AG04450 (cell line): ENCODE results near the gene TNP2. TPM values are rescaled to one million over a fixed set of nuclear protein-coding genes. Genes with fewer than 3 reads are reported as not detected.

Experiments used
- CTCF ChIA-PET: fragments of 300-600, 350-600 bp; formaldehyde crosslinking; extraction: SDS; loops from one replicate; lab custom pipeline; 2022; ENCODE audit warnings: antibody characterized with exemption, inconsistent platforms; lab: Charles Lee
- POLR2A ChIA-PET: fragments of 350-600 bp; formaldehyde crosslinking; extraction: SDS; loops from one replicate; lab custom pipeline; 2021; ENCODE audit warnings: antibody characterized with exemption, inconsistent platforms; lab: Yijun Ruan, JAX
- DNase-seq: peaks from one replicate; pipeline ENCODE4 v3.0.0-alpha.2; 2011; ENCODE audit warnings: low read depth, low spot score
- H3K27ac ChIP-seq: one replicate; pipeline ENCODE4 v1.5.1; 2012; ENCODE audit warnings: low read depth, low read length, control low read depth
- H3K27me3 ChIP-seq: one replicate; pipeline ENCODE4 v1.6.0; 2012; ENCODE audit warnings: low read length; ENCODE audit not compliant: control insufficient read depth, insufficient read depth
- H3K4me3 ChIP-seq: 2 replicates; pipeline ENCODE4 v1.5.1; 2011; ENCODE audit warnings: mild to moderate bottlenecking, low read depth, low read length, control low read depth
- H3K9me3 ChIP-seq: 2 replicates; pipeline ENCODE4 v1.5.1; 2012; ENCODE audit warnings: low read length; ENCODE audit not compliant: control insufficient read depth, insufficient read depth
- polyA plus RNA-seq: library from polyadenylated mRNA; depleted of rRNA; stranded (reverse); fragments of >200 nt; gene quantifications from 2 replicates; pipeline ENCODE4 v1.2.3, GENCODE V29; 2011
- TF ChIP-seq, protein P1 (sequence below): IDR thresholded peaks from 2 replicates; pipeline ENCODE4 v1.5.1; 2011; ENCODE audit warnings: low read depth, low read length, control low read depth, inconsistent platforms

TNP2 gene
- polyA plus RNA-seq, 1 experiment, result not detected

DNA sequence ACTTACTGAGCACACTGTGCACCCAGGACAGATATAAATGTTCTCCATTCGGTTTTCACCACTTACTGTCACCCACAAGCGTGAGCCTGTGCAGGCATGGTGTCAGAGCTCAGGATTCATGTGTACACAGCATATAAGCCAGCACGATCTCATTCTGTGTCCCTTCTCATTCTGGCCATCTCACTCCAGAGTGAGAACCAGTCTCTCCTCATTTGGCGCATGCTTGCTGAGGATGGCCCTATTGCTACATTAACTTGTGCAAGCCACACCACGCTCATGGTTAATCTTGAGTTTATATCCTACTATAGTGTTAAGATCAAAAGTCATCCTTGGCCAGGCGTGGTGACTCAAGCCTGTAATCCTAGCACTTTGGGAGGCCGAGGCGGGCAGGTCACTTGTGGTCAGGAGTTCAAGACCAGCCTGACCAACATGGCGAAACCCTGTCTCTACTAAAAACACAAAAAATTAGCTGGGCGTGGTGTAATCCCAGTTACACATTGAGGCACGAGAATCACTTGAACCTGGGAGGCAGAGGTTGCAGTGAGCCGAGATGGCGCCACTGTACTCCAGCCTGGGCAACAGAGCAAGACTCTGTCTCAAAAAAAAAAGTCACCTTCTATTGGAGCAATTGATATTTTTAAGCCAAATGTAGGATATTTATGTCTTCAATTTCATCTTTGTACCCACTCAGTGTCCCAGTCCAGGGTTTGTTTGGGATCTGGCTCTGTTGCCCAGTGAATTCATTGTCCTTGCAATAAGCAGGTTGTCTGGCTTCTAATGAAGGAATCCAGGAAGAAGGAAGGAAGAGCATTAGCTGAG, 34.0 kb downstream of the TNP2 start:
- no peaks in the 10 kb centered on the region for H3K27me3 ChIP-seq
- H3K27ac ChIP-seq, result no peak overlapping the region
- TF ChIP-seq, protein P1, sequence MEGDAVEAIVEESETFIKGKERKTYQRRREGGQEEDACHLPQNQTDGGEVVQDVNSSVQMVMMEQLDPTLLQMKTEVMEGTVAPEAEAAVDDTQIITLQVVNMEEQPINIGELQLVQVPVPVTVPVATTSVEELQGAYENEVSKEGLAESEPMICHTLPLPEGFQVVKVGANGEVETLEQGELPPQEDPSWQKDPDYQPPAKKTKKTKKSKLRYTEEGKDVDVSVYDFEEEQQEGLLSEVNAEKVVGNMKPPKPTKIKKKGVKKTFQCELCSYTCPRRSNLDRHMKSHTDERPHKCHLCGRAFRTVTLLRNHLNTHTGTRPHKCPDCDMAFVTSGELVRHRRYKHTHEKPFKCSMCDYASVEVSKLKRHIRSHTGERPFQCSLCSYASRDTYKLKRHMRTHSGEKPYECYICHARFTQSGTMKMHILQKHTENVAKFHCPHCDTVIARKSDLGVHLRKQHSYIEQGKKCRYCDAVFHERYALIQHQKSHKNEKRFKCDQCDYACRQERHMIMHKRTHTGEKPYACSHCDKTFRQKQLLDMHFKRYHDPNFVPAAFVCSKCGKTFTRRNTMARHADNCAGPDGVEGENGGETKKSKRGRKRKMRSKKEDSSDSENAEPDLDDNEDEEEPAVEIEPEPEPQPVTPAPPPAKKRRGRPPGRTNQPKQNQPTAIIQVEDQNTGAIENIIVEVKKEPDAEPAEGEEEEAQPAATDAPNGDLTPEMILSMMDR, result no peak
- no peaks in the 10 kb centered on the region for H3K9me3 ChIP-seq
- no peak for DNase-seq
- POLR2A ChIA-PET, result no interaction called here
- CTCF ChIA-PET, result no interaction called here
- no peak overlapping the region for H3K4me3 ChIP-seq

DNA sequence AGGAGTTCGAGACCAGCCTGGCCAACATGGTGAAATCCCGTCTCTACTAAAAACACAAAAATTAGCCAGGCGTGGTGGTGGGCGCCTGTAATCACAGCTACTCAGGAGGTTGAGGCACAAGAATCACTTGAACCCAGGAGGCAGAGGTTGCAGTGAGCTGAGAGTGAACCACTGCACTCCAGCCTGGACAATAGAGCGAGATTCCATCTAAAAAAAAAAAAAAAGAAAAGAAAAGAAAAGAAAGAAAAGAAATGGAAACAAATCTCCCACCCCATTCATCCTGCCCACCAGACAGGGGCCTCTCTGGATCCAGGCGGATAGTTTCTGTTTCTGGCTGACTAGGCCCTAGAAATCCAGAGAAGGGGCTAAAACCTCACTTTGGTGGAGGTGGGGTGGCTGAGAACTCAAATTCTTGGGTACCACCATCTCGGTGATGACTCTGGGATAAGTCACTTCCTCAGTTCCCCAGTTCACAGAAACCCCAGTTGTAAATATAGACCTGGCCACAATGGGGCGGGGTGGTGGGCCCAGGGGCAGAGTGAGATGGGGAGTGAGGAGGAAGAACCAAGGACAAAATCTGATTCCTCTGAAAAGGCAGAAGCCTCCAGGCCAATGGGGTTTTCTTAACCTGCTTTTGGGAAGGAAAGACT, 35.3 kb downstream of the TNP2 start:
- TF ChIP-seq, protein P1, result no peak
- no peak overlapping the region for H3K4me3 ChIP-seq
- H3K27ac ChIP-seq, result no peak overlapping the region
- POLR2A ChIA-PET, result interaction anchor here (0.6 to 0.7 kb wide), 2 partner anchors 21 to 33 kb away, joined by 3 to 4 read pairs; no protein-coding TSS in a partner anchor
- CTCF ChIA-PET, result interaction anchor here (1.2 kb wide), 1 partner anchor 32 kb away, joined by 3 read pairs; no protein-coding TSS in a partner anchor
- no peaks in the 10 kb centered on the region for H3K27me3 ChIP-seq
- no peaks in the 10 kb centered on the region for H3K9me3 ChIP-seq
- DNase-seq, result no peak

DNA sequence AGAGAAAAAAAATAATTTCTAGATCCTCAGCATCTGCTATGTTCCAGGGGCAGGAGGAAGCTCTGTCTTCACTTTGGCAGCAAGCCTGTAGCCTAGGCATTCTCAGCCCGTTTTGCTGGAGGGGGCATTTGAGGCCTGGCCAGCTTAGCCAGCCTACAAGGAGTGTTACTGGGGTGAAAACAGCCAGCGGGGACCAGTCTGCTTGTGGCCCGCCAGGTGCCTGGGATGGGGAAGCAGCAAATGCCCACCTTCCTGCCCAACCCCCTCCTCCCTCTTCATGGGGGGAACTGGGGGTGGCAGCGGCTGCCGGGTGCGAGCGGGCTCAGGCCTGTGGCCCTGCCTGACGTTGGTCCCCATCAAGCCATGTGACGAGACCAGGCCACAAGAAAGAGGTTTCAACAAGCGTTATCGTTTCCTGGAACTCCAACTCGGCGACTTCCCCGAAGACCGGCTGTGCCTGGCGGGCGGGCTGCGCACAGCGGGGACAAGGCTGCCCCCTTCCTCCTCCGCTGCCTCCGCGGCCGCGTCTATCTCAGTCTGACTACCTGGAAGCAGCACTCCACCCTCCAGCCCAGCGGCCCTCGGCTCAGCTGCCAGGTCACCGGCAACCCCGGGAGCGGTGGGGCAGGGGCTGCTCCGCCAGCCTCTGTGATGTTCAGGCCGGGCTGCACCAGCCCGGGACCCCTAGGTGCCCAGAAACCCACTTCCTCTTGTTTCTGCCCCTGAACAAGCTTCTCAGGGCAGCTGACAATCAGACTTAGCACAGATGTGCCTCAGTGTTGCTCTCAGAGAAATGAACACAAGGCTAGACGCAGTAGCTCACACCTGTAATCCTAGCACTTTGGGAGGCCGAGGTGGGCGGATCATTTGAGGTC, 36.0 kb downstream of the TNP2 start:
- no peak for DNase-seq
- no peak overlapping the region for H3K4me3 ChIP-seq
- H3K9me3 ChIP-seq, result no peaks in the 10 kb centered on the region
- CTCF ChIA-PET, result interaction anchor here (1.2 kb wide), 1 partner anchor 31 kb away, joined by 3 read pairs; no protein-coding TSS in a partner anchor
- TF ChIP-seq, protein P1, result no peak
- POLR2A ChIA-PET, result interaction anchor here (0.6 to 0.7 kb wide), 2 partner anchors 22 to 33 kb away, joined by 3 to 4 read pairs; no protein-coding TSS in a partner anchor
- no peak overlapping the region for H3K27ac ChIP-seq
- no peaks in the 10 kb centered on the region for H3K27me3 ChIP-seq

DNA sequence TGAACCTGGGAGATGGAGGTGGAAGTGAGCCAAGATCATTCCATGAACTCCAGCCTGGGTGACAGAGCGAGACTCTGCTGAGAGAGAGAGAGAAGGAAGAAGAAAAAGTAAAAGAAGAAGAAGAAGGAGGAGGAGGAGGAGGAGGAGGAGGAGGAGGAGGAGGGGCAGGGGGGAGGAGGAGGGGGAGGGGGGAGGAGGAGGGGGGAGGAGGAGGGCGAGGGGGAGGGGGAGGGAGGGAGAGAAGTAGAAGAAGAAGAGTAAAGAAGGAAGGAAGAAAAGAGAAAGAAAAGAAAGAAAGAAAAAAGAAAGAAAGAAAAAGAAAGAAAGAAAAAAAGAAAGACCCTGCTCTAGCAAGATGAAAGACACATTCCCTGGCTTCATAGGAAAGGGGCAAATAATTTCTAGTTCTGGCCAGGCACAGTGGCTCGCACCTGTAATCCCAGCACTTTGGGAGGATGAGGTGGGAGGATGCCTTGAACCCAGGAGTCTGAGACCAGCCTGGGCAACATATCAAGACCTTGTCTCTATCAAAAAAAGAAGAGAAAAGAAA, 36.7 kb downstream of the TNP2 start:
- H3K4me3 ChIP-seq, result no peak overlapping the region
- H3K27me3 ChIP-seq, result no peaks in the 10 kb centered on the region
- H3K9me3 ChIP-seq, result no peaks in the 10 kb centered on the region
- TF ChIP-seq, protein P1, result no peak
- POLR2A ChIA-PET, result no interaction called here
- H3K27ac ChIP-seq, result no peak overlapping the region
- CTCF ChIA-PET, result no interaction called here
- no peak for DNase-seq
